ENCODE results near the gene FBRS. TPM values are rescaled to one million over a fixed set of nuclear protein-coding genes. Genes with fewer than 3 reads are reported as not detected.

The FBRS gene
- total RNA-seq, 1 donor from 2014 or later: 75.0 TPM

DNA sequence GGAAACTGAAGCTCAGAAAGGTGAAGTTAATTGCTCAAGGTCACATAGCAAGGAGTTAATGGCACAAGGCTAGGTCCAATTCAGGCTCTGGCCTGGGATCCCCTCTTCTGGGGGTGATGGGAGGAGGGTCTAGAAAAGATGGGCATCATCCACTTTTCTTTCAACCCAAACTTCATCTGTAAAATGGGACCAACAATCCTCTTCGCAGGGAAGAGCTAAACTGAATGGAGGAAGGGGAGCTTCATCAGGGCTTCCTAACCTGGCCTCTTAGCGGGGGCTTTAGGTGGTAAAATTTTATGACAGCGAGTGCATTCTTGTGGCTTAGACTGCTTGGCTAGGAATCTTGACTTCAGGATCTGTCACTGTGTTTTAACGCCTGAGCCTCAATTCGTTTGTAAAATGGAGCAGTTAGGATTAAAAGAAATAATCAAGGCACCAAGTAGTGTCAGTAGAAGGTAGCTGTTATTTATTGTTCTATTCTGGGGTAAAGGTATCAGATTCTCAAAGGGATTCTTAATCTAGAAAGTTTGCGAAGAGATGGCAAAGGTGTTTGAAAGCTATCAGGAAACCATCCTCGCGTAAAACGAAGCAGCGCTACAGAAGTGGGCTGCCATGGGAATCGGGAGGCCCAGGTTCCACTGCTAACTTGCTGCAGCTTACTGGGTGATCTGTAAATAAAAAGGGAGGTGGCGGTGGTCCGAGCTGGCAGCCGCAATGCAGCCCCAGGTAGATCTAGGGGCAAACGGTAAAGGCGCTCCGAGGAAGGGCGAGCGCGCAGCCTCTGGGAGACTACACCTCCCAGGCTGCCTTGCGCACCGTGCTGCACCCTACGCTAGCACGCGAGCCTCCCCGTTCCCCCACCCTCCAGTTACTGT lies 39.3 kb downstream of the FBRS start:
- DNase-seq (ENCODE audit: low read depth) (peak; percentile 88), FAIRE-seq (no peak)
- Histone ChIP-seq H3K4me1 (ENCODE audit: insufficient read depth, low read length) (peaks cover 16% of the 10 kb centered on the region), H3K4me2 (ENCODE audit: low read length) (peak overlapping the region; percentile 94), H3K9me3 (ENCODE audit: insufficient read depth, low read depth, low read length) (no peaks in the 10 kb centered on the region), H3K27me3 (ENCODE audit: insufficient read depth, low read length) (no peaks in the 10 kb centered on the region), H2AFZ (ENCODE audit: low read depth, low read length) (peak overlapping the region; percentile 81), H3K9ac (ENCODE audit: low read length) (peak overlapping the region; percentile 98), H3K4me3 (ENCODE audit: insufficient read depth, low read depth, low read length) (peak overlapping the region; percentile 78), H3K79me2 (ENCODE audit: insufficient read depth, low read length) (peaks cover 38% of the 10 kb centered on the region), H3K36me3 (ENCODE audit: insufficient read depth, low read length) (peaks cover 12% of the 10 kb centered on the region), H3K27ac (ENCODE audit: low read depth, low read length) (peak overlapping the region; percentile 99), H4K20me1 (ENCODE audit: insufficient read depth, low read length) (peaks cover 24% of the 10 kb centered on the region)
- H3K27ac Mint-ChIP-seq (ENCODE audit: unreplicated experiment): peak overlapping the region; percentile 99
- H3K4me1 Mint-ChIP-seq (ENCODE audit: low read depth, unreplicated experiment): peaks cover 14% of the 10 kb centered on the region
- peaks cover 2% of the 10 kb centered on the region for H3K27me3 Mint-ChIP-seq (ENCODE audit: low read depth, unreplicated experiment)
- TF ChIP-seq, protein P1, sequence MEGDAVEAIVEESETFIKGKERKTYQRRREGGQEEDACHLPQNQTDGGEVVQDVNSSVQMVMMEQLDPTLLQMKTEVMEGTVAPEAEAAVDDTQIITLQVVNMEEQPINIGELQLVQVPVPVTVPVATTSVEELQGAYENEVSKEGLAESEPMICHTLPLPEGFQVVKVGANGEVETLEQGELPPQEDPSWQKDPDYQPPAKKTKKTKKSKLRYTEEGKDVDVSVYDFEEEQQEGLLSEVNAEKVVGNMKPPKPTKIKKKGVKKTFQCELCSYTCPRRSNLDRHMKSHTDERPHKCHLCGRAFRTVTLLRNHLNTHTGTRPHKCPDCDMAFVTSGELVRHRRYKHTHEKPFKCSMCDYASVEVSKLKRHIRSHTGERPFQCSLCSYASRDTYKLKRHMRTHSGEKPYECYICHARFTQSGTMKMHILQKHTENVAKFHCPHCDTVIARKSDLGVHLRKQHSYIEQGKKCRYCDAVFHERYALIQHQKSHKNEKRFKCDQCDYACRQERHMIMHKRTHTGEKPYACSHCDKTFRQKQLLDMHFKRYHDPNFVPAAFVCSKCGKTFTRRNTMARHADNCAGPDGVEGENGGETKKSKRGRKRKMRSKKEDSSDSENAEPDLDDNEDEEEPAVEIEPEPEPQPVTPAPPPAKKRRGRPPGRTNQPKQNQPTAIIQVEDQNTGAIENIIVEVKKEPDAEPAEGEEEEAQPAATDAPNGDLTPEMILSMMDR (IDR thresholded peaks at IDR 0.05; ENCODE audit: insufficient read depth, low read depth, low read length): no peak
- no peak for TF ChIP-seq EZH2 (IDR thresholded peaks at IDR 0.05; ENCODE audit: insufficient read depth, low read length)
- H3K36me3 Mint-ChIP-seq (ENCODE audit: low read depth, unreplicated experiment): peaks cover 2% of the 10 kb centered on the region
- peaks cover 2% of the 10 kb centered on the region for H3K9me3 Mint-ChIP-seq (ENCODE audit: unreplicated experiment)
- peak overlapping the region; percentile 92 for H3K4me3 Mint-ChIP-seq (ENCODE audit: unreplicated experiment)

GRCh38 chr16:30698139-30698815 lies 40.0 kb downstream of the FBRS start:
- Histone ChIP-seq H3K36me3 (ENCODE audit: insufficient read depth, low read length) (peaks cover 15% of the 10 kb centered on the region), H3K9ac (ENCODE audit: low read length) (peak overlapping the region; percentile 98), H3K27me3 (ENCODE audit: insufficient read depth, low read length) (no peaks in the 10 kb centered on the region), H3K4me1 (ENCODE audit: insufficient read depth, low read length) (peaks cover 16% of the 10 kb centered on the region), H3K9me3 (ENCODE audit: insufficient read depth, low read depth, low read length) (no peaks in the 10 kb centered on the region), H2AFZ (ENCODE audit: low read depth, low read length) (peak overlapping the region; percentile 81), H3K4me2 (ENCODE audit: low read length) (peak overlapping the region; percentile 94), H3K27ac (ENCODE audit: low read depth, low read length) (peak overlapping the region; percentile 99), H4K20me1 (ENCODE audit: insufficient read depth, low read length) (peaks cover 28% of the 10 kb centered on the region), H3K79me2 (ENCODE audit: insufficient read depth, low read length) (peaks cover 44% of the 10 kb centered on the region), H3K4me3 (ENCODE audit: insufficient read depth, low read depth, low read length) (peak overlapping the region; percentile 78)
- no peaks in the 10 kb centered on the region for H3K9me3 Mint-ChIP-seq (ENCODE audit: unreplicated experiment)
- H3K4me1 Mint-ChIP-seq (ENCODE audit: low read depth, unreplicated experiment): peaks cover 14% of the 10 kb centered on the region
- TF ChIP-seq, protein P1 (IDR thresholded peaks at IDR 0.05; ENCODE audit: insufficient read depth, low read depth, low read length): no peak
- TF ChIP-seq EZH2 (IDR thresholded peaks at IDR 0.05; ENCODE audit: insufficient read depth, low read length): no peak
- peak overlapping the region; percentile 99 for H3K27ac Mint-ChIP-seq (ENCODE audit: unreplicated experiment)
- H3K4me3 Mint-ChIP-seq (ENCODE audit: unreplicated experiment): peak overlapping the region; percentile 92
- FAIRE-seq (no peak), DNase-seq (ENCODE audit: low read depth) (peak; percentile 71)
- no peaks in the 10 kb centered on the region for H3K27me3 Mint-ChIP-seq (ENCODE audit: low read depth, unreplicated experiment)
- H3K36me3 Mint-ChIP-seq (ENCODE audit: low read depth, unreplicated experiment): peaks cover 4% of the 10 kb centered on the region

Measured in astrocyte (in vitro differentiated cells and primary cell).